Stimulated activated CD8-positive, alpha-beta memory T cell treated with anti-CD3 and anti-CD28 coated beads, Interleukin-7, amount 100 ng/mL, for 48 hours (primary cell): ENCODE data around the gene CACNG4.
"Not testable (repeated sequence)": the region's sequence is repeated elsewhere in the genome, so short reads cannot be mapped to it uniquely, and the experiment has no call there.

ENCODE experiments used
- DNase-seq, 2 donors: peaks; one replicate each; pipeline ENCODE4 v3.0.0-alpha.2; 2020; ENCODE audit warnings: low read depth in 1 of 2; ENCODE audit errors: extremely low read depth in 1 of 2

The CACNG4 gene

DNA sequence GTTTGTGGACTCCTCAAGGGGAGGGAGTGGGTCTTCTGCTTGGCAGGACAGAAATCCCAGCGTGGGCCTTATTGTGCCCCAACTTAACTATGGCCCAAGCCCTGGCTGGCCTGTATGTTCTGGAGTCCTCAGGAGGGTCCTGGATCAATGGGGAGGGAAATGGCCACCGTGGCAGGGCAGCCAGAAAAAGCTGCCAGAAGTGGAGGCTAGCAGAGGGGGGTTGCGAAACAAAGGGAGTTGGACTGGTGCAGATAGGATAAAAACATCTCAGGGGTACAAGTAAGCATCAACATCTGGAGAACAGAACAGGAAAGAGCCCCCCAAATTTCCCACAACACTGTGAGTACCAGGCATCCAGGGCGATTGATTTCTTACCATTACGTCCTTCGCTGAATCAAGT is 76.1 kb downstream of the CACNG4 start:
- DNase-seq, result no peak

- not testable (repeated sequence) for DNase-seq
Observed at GRCh38 chr17:67041119-67041518, 76.6 kb downstream of the CACNG4 start.

GRCh38 chr17:67041531-67041930 is 77.0 kb downstream of the CACNG4 start:
- DNase-seq, result no peak

DNA sequence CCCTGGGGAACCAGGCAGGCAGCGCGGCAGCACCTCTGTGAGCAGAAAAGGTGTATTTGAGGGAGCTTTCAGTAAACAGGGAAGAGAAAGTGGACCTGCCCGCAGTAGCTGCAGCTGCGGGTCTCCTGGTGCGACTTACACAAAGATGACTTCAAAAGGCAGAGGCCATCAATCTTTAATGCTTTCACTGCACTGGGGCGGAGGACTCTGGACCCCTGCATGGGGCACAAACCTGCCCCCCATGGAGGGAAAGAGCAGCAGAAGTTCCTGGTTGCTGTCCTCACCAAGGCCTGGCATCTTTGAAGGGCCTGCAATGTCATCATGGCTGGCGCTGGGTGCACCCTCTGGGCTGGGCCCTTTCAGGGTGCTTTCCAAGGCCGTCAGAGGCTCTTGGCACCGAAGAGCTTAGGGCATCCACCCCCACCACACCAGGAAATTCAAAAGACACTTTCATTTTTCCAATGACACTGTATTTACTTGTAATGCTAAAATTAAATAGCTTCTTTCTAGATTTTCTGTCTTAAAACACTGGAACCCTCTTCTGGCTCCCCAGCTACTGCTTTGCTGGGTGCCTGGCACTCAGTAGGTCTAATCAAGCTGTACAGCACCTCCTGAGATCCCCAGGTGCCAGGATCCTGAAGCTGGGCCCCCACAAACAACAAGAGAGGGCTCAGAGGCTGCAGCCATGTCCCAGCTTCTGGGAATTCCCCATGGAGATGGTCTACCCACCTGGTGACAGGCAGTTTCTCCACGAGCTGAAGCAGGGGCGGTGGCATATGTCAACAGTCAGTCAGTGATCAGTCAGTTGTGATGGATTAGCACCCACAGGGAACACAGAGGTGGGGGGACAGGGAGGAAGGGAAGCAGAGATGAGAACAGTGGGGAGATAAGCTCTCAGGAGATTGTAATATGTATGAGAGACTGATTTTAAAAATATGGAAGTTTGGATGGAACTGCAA is 77.7 kb downstream of the CACNG4 start:
- no peak for DNase-seq

- no peak for DNase-seq
Observed at GRCh38 chr17:67043283-67043682, 78.8 kb downstream of the CACNG4 start.

DNA sequence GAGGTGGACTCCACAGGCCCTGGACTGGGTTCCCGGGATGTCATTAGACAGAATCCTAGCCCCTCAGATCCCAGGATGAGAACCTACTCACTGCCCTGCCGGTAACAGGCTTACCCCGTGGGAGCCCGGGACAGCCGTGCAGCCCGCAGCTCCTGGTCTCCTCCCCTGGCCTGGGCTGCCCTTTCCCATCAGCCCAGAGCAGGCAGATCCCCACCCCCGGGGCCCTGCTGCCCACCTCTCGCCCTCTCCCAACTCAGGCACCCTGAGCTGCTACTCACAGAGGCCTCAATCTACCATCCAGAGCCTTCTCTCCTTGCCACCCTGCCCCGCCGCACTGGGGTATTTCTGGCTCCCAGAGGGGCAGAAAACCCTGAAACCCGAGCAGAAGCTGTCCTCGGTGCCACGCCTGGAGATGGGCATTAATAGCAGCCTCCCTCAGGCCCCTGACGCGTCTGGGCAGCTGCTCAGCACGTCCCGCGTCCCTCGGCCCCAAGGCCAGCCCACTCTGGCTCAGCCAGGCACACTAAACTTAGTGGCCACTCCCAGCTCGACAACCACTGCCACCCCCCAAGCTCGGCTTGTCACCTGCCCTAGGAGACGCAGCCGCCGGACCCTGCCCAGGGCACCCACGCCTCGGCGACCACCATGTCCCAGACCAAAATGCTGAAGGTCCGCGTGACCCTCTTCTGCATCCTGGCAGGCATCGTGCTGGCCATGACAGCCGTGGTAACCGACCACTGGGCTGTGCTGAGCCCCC is 79.7 kb downstream of the CACNG4 start, which contains the start of gene CACNG1:
Gene CACNG1, plus strand, starts transcription at position 539 of the 757 bp plus-strand sequence. Its CDS starts 107 bp downstream, at position 646.
- no peak for DNase-seq

- DNase-seq, result no peak
Observed at GRCh38 chr17:67044940-67045339, 80.4 kb downstream of the CACNG4 start.

- no peak for DNase-seq
Observed at GRCh38 chr17:67046398-67046797, 81.9 kb downstream of the CACNG4 start.

DNA sequence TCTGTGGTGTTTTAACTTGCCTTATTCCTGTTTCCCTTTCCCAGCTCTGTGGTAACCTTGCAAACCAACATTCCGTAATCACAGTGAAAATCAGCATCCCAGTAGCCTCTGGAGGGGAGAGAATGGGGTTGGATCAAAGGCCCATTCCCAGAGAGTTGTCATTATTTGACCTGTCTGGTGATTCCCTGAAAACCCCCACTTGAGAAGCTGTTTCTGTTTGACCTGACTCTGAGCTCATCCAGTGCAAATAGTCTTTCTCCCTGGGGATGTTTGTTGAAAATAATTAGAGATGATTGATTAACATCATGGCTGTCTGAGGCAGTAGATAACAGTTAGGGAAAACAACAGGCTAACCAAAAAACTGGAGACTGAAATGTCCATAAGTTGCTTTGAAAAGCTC is 82.9 kb downstream of the CACNG4 start:
- no peak for DNase-seq

GRCh38 chr17:67049025-67049739 is 84.7 kb downstream of the CACNG4 start:
- no peak for DNase-seq

- no peak for DNase-seq
Observed at GRCh38 chr17:67050066-67050465, 85.6 kb downstream of the CACNG4 start.

GRCh38 chr17:67050471-67051154 is 86.1 kb downstream of the CACNG4 start:
- DNase-seq, result no peak

GRCh38 chr17:67051155-67051538 is 86.6 kb downstream of the CACNG4 start:
- no peak for DNase-seq

- no peak for DNase-seq
Observed at GRCh38 chr17:67051837-67052236, 87.3 kb downstream of the CACNG4 start.

GRCh38 chr17:67052720-67053437 is 88.4 kb downstream of the CACNG4 start:
- no peak for DNase-seq

DNA sequence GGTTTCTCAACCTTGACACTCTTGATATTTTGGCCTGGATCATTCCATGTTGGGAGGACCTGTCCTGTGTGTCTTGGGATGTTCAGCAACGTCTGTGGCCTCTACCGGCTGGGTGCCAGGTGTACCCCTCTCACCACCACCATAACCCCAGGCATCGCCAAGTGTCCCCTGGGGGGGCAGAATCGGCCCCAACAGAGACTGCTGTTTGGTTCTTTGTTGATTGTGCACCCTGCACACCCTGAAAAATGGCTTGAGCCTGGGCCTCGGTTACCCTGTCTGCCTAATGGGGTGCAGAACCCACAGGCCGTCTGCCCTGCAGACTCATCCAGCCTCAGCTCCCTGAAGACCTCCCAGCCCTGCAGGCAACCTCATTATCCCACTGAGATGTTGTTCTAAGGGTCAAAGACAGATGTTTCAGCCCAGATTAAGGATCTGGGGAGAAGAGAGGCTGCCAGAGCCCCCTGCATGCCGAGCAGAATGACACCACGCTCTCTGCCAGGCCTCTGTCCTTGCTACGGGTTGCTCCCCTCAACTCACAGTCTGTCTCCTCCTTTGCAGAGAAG is 89.0 kb downstream of the CACNG4 start:
- DNase-seq, result no peak

DNA sequence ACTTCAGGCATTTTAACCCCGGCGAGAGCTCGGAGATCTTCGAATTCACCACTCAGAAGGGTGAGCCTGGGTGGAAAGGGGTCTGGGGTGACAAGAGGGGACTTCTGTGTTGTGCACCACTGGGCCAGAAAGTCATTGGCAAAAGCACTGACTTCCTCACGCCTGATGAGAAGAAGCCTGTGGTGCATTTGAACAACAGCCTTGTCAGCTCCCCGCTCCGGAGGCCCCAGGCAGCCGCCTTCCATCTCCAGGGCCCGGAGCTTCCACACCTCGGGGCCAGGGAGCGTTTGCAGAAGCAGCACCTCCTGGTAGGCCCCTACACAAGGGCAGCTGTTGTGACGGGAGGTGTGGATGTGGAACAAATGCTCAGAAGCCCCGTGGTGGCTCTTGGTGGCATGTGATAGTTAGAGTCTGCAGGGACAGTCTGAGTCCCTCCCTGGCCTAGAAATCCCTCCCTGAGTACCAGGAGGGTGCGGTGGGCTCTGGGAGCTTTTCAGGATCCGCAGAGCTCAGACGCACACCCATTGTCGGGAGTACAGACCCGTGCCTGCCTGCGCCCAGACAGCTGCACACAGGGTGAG is 89.6 kb downstream of the CACNG4 start:
- DNase-seq, result no peak

DNA sequence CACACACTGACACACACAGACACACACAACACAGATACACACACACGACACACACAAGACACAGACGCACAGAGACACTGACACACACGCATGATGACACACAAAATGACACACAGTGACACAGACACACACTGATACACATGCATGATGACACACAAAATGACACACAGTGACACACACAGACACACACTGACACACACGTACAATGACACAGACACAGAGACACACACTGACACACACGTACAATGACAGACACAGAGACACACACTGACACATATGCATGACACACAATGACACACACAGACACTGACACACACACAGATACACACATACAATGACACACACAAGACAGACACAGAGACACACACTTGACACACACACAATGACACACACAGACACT is 90.1 kb downstream of the CACNG4 start:
- no peak for DNase-seq

- no peak for DNase-seq
Observed at GRCh38 chr17:67055041-67055443, 90.5 kb downstream of the CACNG4 start.
